ENCODE results near the gene SPTBN5.

Gene SPTBN5

DNA sequence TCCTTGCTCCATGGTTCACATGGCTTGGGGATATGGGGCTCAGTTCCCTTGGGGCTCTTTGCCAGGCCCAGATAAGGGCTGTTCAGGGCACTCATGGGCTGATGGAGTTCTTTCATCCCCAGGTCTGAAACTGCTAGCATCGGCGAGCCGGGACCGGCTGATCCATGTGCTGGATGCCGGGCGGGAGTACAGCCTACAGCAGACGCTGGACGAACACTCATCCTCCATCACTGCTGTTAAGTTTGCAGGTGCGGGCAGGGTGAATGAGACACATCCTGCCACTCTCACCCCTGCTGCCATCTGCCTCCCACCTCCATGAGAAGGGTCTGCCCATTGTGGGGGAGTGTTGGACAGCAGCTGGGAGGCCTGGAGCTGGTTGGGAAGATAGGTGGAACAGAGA lies 77.1 kb downstream of the SPTBN5 start:
- ATAC-seq: no peak
- TF ChIP-seq PPARA (CRISPR knock-in tag; IDR thresholded peaks at IDR 0.05; ENCODE audit: borderline replicate concordance) (no peak), ESRRG (CRISPR knock-in tag; IDR thresholded peaks at IDR 0.05) (no peak), BACH2 (CRISPR knock-in tag; IDR thresholded peaks at IDR 0.05; ENCODE audit: borderline replicate concordance) (no peak), GLIS3 (CRISPR knock-in tag; IDR thresholded peaks at IDR 0.05) (no peak), CSDC2 (CRISPR knock-in tag; IDR thresholded peaks at IDR 0.05) (no peak)
- TF ChIP-seq, protein P1, sequence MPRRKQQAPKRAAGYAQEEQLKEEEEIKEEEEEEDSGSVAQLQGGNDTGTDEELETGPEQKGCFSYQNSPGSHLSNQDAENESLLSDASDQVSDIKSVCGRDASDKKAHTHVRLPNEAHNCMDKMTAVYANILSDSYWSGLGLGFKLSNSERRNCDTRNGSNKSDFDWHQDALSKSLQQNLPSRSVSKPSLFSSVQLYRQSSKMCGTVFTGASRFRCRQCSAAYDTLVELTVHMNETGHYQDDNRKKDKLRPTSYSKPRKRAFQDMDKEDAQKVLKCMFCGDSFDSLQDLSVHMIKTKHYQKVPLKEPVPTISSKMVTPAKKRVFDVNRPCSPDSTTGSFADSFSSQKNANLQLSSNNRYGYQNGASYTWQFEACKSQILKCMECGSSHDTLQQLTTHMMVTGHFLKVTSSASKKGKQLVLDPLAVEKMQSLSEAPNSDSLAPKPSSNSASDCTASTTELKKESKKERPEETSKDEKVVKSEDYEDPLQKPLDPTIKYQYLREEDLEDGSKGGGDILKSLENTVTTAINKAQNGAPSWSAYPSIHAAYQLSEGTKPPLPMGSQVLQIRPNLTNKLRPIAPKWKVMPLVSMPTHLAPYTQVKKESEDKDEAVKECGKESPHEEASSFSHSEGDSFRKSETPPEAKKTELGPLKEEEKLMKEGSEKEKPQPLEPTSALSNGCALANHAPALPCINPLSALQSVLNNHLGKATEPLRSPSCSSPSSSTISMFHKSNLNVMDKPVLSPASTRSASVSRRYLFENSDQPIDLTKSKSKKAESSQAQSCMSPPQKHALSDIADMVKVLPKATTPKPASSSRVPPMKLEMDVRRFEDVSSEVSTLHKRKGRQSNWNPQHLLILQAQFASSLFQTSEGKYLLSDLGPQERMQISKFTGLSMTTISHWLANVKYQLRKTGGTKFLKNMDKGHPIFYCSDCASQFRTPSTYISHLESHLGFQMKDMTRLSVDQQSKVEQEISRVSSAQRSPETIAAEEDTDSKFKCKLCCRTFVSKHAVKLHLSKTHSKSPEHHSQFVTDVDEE (CRISPR knock-in tag; IDR thresholded peaks at IDR 0.05): no peak

DNA sequence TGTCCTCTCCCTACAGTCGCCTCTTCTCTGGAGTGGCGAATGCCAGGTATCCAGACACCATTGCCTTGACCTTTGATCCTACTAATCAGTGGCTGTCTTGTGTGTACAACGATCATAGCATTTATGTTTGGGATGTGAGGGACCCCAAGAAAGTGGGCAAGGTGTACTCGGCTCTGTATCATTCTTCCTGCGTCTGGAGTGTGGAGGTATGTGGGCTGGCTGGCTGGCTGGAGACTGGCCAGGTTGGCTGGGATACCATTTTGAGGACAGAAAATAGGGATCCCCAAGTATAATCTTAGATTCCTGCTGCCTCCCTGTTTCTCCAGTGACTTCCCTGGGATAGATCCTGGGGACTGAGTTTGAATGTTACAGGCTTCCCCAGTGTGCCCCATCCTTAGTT lies 79.3 kb downstream of the SPTBN5 start:
- no peak for ATAC-seq
- TF ChIP-seq OSR1 (CRISPR knock-in tag; IDR thresholded peaks at IDR 0.05): no peak
- TF ChIP-seq ZNF8 (CRISPR knock-in tag; IDR thresholded peaks at IDR 0.05): no peak
- no peak for TF ChIP-seq SNAI2 (CRISPR knock-in tag; IDR thresholded peaks at IDR 0.05)
- no peak for TF ChIP-seq ZC3H10 (CRISPR knock-in tag; IDR thresholded peaks at IDR 0.05)
- no peak for TF ChIP-seq CSDC2 (CRISPR knock-in tag; IDR thresholded peaks at IDR 0.05)
- no peak for TF ChIP-seq GLIS3 (CRISPR knock-in tag; IDR thresholded peaks at IDR 0.05)
- TF ChIP-seq, protein P2, sequence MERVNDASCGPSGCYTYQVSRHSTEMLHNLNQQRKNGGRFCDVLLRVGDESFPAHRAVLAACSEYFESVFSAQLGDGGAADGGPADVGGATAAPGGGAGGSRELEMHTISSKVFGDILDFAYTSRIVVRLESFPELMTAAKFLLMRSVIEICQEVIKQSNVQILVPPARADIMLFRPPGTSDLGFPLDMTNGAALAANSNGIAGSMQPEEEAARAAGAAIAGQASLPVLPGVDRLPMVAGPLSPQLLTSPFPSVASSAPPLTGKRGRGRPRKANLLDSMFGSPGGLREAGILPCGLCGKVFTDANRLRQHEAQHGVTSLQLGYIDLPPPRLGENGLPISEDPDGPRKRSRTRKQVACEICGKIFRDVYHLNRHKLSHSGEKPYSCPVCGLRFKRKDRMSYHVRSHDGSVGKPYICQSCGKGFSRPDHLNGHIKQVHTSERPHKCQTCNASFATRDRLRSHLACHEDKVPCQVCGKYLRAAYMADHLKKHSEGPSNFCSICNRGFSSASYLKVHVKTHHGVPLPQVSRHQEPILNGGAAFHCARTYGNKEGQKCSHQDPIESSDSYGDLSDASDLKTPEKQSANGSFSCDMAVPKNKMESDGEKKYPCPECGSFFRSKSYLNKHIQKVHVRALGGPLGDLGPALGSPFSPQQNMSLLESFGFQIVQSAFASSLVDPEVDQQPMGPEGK (CRISPR knock-in tag; IDR thresholded peaks at IDR 0.05; ENCODE audit: borderline replicate concordance): no peak
- TF ChIP-seq ZFP3 (CRISPR knock-in tag; IDR thresholded peaks at IDR 0.05): no peak
- no peak for TF ChIP-seq ESRRG (CRISPR knock-in tag; IDR thresholded peaks at IDR 0.05)
- no peak for TF ChIP-seq PPARA (CRISPR knock-in tag; IDR thresholded peaks at IDR 0.05; ENCODE audit: borderline replicate concordance)
- no peak for TF ChIP-seq ZNF565 (CRISPR knock-in tag; conservative IDR thresholded peaks at IDR 0.05; ENCODE audit: low read depth)
- TF ChIP-seq, protein P1 (CRISPR knock-in tag; IDR thresholded peaks at IDR 0.05): no peak
- TF ChIP-seq, protein P3, sequence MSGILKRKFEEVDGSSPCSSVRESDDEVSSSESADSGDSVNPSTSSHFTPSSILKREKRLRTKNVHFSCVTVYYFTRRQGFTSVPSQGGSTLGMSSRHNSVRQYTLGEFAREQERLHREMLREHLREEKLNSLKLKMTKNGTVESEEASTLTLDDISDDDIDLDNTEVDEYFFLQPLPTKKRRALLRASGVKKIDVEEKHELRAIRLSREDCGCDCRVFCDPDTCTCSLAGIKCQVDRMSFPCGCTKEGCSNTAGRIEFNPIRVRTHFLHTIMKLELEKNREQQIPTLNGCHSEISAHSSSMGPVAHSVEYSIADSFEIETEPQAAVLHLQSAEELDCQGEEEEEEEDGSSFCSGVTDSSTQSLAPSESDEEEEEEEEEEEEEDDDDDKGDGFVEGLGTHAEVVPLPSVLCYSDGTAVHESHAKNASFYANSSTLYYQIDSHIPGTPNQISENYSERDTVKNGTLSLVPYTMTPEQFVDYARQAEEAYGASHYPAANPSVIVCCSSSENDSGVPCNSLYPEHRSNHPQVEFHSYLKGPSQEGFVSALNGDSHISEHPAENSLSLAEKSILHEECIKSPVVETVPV (CRISPR knock-in tag; IDR thresholded peaks at IDR 0.05): no peak
- TF ChIP-seq, protein P4, sequence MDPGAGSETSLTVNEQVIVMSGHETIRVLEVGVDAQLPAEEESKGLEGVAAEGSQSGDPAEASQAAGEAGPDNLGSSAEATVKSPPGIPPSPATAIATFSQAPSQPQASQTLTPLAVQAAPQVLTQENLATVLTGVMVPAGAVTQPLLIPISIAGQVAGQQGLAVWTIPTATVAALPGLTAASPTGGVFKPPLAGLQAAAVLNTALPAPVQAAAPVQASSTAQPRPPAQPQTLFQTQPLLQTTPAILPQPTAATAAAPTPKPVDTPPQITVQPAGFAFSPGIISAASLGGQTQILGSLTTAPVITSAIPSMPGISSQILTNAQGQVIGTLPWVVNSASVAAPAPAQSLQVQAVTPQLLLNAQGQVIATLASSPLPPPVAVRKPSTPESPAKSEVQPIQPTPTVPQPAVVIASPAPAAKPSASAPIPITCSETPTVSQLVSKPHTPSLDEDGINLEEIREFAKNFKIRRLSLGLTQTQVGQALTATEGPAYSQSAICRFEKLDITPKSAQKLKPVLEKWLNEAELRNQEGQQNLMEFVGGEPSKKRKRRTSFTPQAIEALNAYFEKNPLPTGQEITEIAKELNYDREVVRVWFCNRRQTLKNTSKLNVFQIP (CRISPR knock-in tag; IDR thresholded peaks at IDR 0.05; ENCODE audit: borderline replicate concordance, low read depth): no peak
- TF ChIP-seq TCF4 (CRISPR knock-in tag; IDR thresholded peaks at IDR 0.05; ENCODE audit: borderline replicate concordance): no peak

DNA sequence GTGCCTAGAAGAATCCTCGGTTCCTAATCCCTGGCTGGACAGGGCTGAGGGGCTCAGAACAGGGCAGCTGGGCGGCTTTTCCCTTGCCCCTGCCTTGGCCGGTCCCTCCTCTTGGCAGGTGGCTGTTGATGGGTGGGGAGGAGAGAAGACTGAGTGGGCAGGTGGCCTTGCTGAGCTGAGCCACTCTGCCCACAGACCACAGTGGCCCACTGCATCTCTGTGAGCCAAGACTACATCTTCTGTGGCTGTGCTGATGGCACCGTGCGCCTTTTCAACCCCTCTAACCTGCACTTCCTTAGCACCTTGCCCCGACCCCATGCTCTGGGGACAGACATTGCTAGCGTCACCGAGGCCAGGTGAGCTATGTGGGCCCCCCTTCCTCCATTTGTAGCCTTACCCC lies 80.4 kb downstream of the SPTBN5 start:
- no peak for TF ChIP-seq OSR1 (CRISPR knock-in tag; IDR thresholded peaks at IDR 0.05)
- TF ChIP-seq, protein P3 (CRISPR knock-in tag; IDR thresholded peaks at IDR 0.05): no peak
- TF ChIP-seq, protein P2 (CRISPR knock-in tag; IDR thresholded peaks at IDR 0.05; ENCODE audit: borderline replicate concordance): no peak
- TF ChIP-seq ARNTL (CRISPR knock-in tag; IDR thresholded peaks at IDR 0.05; ENCODE audit: borderline replicate concordance, low read depth): no peak
- TF ChIP-seq ZNF8 (CRISPR knock-in tag; IDR thresholded peaks at IDR 0.05): no peak
- TF ChIP-seq ZNF565 (CRISPR knock-in tag; conservative IDR thresholded peaks at IDR 0.05; ENCODE audit: low read depth): no peak
- TF ChIP-seq, protein P4 (CRISPR knock-in tag; IDR thresholded peaks at IDR 0.05; ENCODE audit: borderline replicate concordance, low read depth): no peak
- TF ChIP-seq ZFP3 (CRISPR knock-in tag; IDR thresholded peaks at IDR 0.05): no peak
- no peak for TF ChIP-seq ISL1 (CRISPR knock-in tag; IDR thresholded peaks at IDR 0.05)
- no peak for TF ChIP-seq RARB (CRISPR knock-in tag; IDR thresholded peaks at IDR 0.05)
- TF ChIP-seq ZNF70 (CRISPR knock-in tag; IDR thresholded peaks at IDR 0.05): no peak
- no peak for TF ChIP-seq ESRRG (CRISPR knock-in tag; IDR thresholded peaks at IDR 0.05)
- no peak for ATAC-seq
